DMS79 treated with DMSO at 0.1 percent for 48 hours (cell line): ENCODE data around the gene NKX2-8.
"Not testable (repeated sequence)": the region's sequence is repeated elsewhere in the genome, so short reads cannot be mapped to it uniquely, and the experiment has no call there.

ENCODE experiments used
- DNase-seq: peaks from one replicate; lab custom pipeline; 2025; lab: John Stamatoyannopoulos, UW

The NKX2-8 gene

GRCh38 chr14:36580141-36580855, 2.1 kb downstream of the NKX2-8 start:
- DNase-seq, result no peak

DNA sequence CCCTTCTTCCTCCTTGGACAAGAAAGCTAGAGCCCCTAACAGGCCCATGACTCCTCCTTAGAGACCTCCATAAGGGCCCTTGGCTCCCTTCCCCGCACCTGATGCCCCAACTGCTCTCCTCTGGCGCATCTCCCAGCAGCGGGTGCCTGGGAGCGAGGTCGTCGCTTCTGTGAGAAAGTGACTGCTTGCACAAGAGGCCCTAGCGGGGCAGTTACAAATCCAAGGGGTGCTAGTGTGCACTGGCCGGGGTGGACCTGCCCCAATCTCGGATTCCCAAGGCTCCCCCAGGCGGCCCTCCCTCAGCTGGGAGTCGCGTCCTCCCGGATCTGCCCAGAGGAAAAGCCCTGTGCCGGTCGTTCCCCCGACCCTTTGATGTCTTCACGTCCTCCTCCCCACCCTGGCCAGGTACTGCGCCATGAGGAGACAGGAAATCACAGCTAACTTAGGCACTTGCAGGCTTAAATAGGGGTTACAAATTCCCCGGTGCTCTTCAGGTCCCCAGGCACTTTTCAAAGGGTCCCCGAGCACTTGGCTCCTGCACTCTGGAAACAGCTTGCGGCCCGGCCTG, 2.8 kb downstream of the NKX2-8 start:
- DNase-seq, result no peak

DNA sequence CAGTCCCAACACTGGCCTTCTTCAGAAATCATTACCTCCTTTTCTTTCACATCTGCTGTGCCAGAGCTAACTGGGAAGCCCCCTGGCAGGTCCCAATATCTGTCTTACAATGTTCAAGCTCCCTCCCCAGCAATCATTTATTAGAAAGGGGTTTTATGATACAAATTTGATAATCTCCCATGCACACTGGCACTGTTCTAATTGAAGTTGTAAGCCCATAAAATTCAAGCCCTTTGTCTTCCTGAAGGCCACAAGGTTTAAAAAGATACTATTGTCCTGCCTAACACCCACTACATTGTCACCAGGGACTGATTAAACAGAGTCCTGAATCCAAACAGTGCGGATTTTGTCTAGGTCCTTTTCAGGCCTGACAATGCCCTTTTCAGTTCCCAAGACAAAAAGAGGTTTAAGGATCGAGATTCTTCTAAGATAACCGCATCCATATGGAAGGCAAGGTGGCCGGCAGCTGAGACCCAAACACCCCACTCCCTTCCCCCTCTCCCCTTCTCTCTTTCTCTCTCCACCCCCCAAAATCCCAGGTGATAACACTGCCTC, 3.3 kb downstream of the NKX2-8 start:
- no peak for DNase-seq

- no peak for DNase-seq
These were observed 12.3 kb downstream of the NKX2-8 start for GRCh38 chr14:36570065-36570464.

- DNase-seq, result no peak
These were observed 25.5 kb downstream of the NKX2-8 start for GRCh38 chr14:36556811-36557433.

DNA sequence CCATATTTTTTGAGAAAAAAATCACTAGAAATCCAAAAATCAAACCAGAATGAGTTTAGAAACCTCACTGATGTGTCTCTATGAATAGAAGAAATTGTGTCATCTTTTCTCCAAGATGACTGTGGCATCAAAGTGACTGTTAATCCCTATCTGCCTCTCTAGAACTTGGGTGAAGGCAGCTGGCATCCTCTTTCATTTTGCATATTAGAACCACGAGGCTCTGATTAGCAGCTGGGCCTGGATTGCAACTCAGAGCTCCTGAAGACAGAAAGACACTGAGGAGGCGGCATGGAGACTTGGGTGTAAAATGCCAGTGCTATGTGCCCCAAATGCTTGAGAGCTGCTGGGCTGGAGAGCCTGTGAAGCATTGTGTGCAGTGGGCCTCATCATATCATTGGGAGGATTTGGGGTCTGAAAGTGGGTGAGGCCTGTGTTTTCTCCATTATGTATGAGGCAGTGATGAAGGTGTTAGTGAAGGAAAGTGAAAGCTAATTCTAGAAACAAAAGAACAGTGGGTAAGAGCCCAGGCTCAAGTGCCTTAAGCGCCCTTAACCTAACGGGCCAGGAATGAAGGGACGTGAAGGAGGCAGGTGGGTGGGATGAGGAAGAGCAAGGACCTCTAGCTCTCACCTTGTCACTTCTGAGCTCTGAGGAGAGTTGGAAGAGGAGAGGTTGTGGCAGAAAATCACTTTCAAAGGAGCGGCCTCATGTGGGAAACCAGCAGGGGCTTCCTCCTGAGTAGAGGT, 26.2 kb downstream of the NKX2-8 start:
- DNase-seq, result peak; percentile 94

DNA sequence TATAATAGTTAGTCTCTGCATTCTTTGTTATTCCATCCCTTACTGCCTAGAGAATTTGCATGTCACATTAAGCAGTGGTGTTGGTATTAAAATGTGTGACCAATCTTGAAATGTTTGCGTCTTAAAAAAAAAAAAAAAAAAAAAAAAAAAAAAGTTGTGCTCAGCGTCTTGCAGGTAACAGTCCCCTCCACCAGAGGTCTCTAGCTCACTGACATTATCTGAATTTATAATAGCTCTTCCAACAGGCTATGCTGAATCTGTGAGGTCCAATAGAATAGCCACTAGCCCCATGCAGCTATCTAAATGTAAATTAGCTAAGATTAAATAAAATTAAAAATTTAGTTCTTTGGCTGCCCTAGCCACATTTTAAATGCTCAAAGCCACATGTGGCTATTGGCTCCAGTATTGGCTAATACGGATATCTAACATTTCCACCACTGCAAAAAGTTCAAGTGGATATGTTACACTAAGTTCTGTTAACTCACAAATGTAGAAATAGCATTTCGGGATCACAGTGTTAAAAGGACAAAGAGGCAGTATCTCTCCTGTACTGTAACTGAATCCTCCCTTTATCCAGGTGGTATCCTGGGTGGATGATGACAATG, 28.7 kb downstream of the NKX2-8 start:
- peak; percentile 95 for DNase-seq

DNA sequence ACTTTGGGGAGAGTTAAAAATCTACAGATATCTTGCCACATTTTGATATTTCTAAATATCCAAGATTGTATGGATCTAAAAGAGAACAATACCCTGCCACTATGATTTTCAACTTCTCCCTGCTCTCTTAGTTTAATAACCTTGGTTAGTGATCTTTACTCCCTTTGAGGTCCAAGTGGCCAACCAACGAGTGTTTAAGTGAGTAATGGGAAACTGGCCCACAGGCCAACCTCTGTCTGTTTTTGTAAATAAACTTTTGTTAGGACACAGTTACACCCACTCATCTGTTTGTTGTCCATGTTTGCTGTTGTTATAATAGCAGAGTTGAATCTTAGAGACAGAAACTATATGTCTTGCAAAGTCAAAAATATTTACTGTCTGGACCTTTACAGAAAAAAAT, 31.5 kb downstream of the NKX2-8 start:
- no peak for DNase-seq

- DNase-seq, result not testable (repeated sequence)
These were observed 38.1 kb downstream of the NKX2-8 start for GRCh38 chr14:36544280-36544679.

GRCh38 chr14:36538051-36538450, 44.4 kb downstream of the NKX2-8 start:
- DNase-seq, result no peak
